ENCODE data around the gene KLF6. TPM values are rescaled to one million over a fixed set of nuclear protein-coding genes. Genes with fewer than 3 reads are reported as not detected.

Gene KLF6
- polyA plus RNA-seq, 1 of the 3 experiments (the other 2 are of a cell fraction), result 148 TPM

DNA sequence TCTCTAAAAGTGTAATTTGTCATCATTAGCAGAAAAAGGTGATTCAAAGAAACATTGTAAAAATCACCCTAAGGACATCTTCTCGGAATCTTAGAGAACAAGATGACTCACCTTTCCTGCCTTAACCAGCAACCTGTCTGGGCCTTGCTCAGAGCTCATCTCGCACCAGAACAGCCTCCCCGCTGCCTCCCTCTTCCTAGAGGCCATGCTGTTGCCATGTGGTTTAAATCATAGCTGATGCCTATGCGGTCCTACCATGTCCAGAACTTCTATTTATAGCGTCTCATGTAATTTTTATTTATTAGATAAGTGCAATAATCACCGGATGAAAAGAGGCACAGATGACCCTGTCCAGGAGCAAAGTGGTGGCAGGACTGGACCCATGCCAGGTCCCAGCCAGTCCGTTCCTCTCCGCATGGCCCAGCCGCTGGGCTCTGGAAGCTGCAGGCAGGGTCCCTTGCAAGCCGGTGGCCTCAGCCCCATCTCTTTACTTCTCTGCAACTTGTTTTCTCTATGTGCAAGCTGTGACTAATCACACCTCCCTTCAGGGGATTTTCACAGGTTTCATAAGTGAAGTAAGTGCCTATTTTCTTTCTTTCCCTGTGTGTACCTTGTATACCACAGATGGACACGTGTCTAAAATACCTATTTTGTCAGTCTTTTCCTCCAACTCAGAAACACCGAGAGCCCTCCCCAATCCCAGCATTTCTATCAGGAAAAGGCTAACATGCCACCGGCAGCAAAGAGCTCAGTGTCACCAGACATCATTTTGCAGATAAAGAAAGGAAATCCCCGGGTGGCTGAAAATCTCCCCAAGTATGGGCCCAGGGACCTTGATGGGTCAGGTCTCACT lies 27.1 kb downstream of the KLF6 start (continued):
- no peak for TF ChIP-seq USF2 (IDR thresholded peaks at IDR 0.05; ENCODE audit: borderline replicate concordance, low read depth, low read length)
- TF ChIP-seq FOSL2 (IDR thresholded peaks at IDR 0.05; ENCODE audit: borderline replicate concordance, low read depth), result peak; percentile 59; the same call in 1 of the 2 replicates
- no peak for TF ChIP-seq SIN3A (IDR thresholded peaks at IDR 0.05; ENCODE audit: borderline replicate concordance, low read depth, low read length)
- TF ChIP-seq POLR2AphosphoS5 (IDR thresholded peaks at IDR 0.05; ENCODE audit: low read depth, low read length), result no peak; the same call in 1 of the 2 replicates
- TF ChIP-seq TCF12 (IDR thresholded peaks at IDR 0.05), result peak; percentile 94
- TF ChIP-seq ZBTB33 (IDR thresholded peaks at IDR 0.05; ENCODE audit: borderline replicate concordance, low read depth), result no peak
- no peak for TF ChIP-seq USF1 (IDR thresholded peaks at IDR 0.05; ENCODE audit: borderline replicate concordance, low read depth)

DNA sequence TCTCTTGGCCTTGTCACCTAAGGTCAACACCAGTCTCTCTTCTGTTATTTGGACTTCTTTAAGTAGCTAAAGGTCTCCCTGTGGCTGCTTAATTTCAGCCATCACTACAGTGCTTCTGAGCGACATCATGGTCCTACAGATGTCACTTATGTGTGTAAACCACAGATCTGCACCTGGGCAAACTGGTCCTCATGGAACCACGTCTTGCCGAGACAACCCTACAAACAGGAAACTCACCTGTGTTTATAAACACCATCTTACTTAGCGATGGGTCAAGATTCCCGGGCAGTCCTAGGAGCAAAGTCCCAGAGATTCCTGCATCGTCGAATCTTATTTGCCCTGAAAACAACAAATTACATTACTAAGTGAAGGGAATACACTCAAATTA lies 27.8 kb downstream of the KLF6 start:
- H3K9ac ChIP-seq, result no peak overlapping the region
- peak overlapping the region; percentile 24; a peak in 3 of 4 replicates for H3K27ac ChIP-seq (ENCODE audit: low read depth in 2 of 2, low read length in 1 of 2)
- ChIA-PET POLR2A (interaction anchor here (1.8 kb wide), 1 partner anchor 28 kb away, joined by 7 read pairs; the partner anchor contains the start of gene KLF6), CTCF (interaction anchor here (0.8 to 1.4 kb wide), 4 partner anchors 17 to 900 kb away, joined by 3 to 4 read pairs (median 3); no protein-coding TSS in a partner anchor)
- no peaks in the 10 kb centered on the region for H3K36me3 ChIP-seq (replicated peaks in 1 of 2; ENCODE audit: control insufficient read depth in 1 of 2, insufficient read depth in 2 of 2, low read length in 1 of 2)
- DNase-seq, result no peak
- TF ChIP-seq GABPA (IDR thresholded peaks at IDR 0.05; ENCODE audit: low read depth), result no peak
- H2AFZ ChIP-seq (ENCODE audit: low read depth), result no peak overlapping the region
- H3K9me3 ChIP-seq, result no peaks in the 10 kb centered on the region
- H3K4me3 ChIP-seq (ENCODE audit: low read depth in 2 of 2, low read length in 1 of 2), result no peak overlapping the region
- H3F3A ChIP-seq (replicated peaks; ENCODE audit: insufficient read depth), result peaks cover 31% of the 10 kb centered on the region
- no peaks in the 10 kb centered on the region for H3K27me3 ChIP-seq (ENCODE audit: insufficient read depth)
- H3K4me1 ChIP-seq (ENCODE audit: control insufficient read depth in 1 of 2, insufficient read depth in 2 of 2, low read depth in 1 of 2, low read length in 1 of 2), result peaks cover 21 to 30% of the 10 kb centered on the region in 2 experiments
- no peaks in the 10 kb centered on the region for H4K20me1 ChIP-seq (ENCODE audit: insufficient read depth)
- H3K9me2 ChIP-seq, result no peaks in the 10 kb centered on the region
- no peak overlapping the region for H3K4me2 ChIP-seq
- 80% methylated on average over 7 of the region's 7 CpGs for WGBS (ENCODE audit: low lambda C conversion rate)
- H3K79me2 ChIP-seq (ENCODE audit: insufficient read depth), result no peaks in the 10 kb centered on the region

DNA sequence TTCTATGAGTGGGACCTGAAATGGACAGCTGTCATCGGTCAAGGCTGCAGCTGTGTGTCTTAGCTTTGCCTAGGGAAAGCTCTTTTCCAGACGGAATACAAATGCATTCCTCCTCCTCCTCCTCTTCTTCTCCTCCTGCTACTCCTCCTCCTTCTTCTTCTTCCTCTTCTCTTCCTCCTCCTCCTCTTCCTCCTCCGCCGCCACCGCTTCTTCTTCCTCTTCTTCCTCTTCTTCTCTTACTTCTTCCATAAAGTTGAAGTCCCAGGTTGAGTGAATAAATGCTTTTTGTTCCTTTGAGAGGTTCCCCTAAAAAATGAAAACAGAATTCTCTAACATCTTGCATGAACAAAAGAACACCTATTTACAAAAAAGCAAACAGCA lies 28.7 kb downstream of the KLF6 start:
- Histone ChIP-seq H3F3A (replicated peaks; ENCODE audit: insufficient read depth) (peaks cover 31% of the 10 kb centered on the region), H3K27me3 (ENCODE audit: insufficient read depth) (no peaks in the 10 kb centered on the region), H3K4me3 (ENCODE audit: low read depth in 2 of 2, low read length in 1 of 2) (no peak overlapping the region), H3K9ac (no peak overlapping the region), H3K27ac (ENCODE audit: low read depth in 2 of 2, low read length in 1 of 2) (peak overlapping the region in 1 of 2 experiments; percentile 90; a peak in 1 of 4 replicates), H3K36me3 (replicated peaks in 1 of 2; ENCODE audit: control insufficient read depth in 1 of 2, insufficient read depth in 2 of 2, low read length in 1 of 2) (no peaks in the 10 kb centered on the region), H3K4me1 (ENCODE audit: control insufficient read depth in 1 of 2, insufficient read depth in 2 of 2, low read depth in 1 of 2, low read length in 1 of 2) (peaks cover 14 to 30% of the 10 kb centered on the region in 2 experiments), H3K9me3 (no peaks in the 10 kb centered on the region), H2AFZ (ENCODE audit: low read depth) (no peak overlapping the region), H3K9me2 (no peaks in the 10 kb centered on the region), H3K79me2 (ENCODE audit: insufficient read depth) (no peaks in the 10 kb centered on the region), H4K20me1 (ENCODE audit: insufficient read depth) (no peaks in the 10 kb centered on the region), H3K4me2 (no peak overlapping the region)
- WGBS (ENCODE audit: low lambda C conversion rate), result 94% methylated on average over 5 of the region's 5 CpGs
- POLR2A ChIA-PET, result no interaction called here
- CTCF ChIA-PET, result interaction anchor here (1.4 kb wide), 1 partner anchor 36 kb away, joined by 3 read pairs; no protein-coding TSS in a partner anchor
- DNase-seq, result no peak
- no peak for TF ChIP-seq EZH2phosphoT487 (IDR thresholded peaks at IDR 0.05; ENCODE audit: borderline replicate concordance, low read depth)
- TF ChIP-seq EP300 (IDR thresholded peaks at IDR 0.05; ENCODE audit: borderline replicate concordance in 1 of 2, low read depth in 1 of 2, low read length in 1 of 2), result no peak
- no peak for TF ChIP-seq FOXM1 (IDR thresholded peaks at IDR 0.05; ENCODE audit: low read depth)
- TF ChIP-seq NRF1 (IDR thresholded peaks at IDR 0.05; ENCODE audit: low read depth, low read length), result no peak
- no peak for TF ChIP-seq FOSL2 (IDR thresholded peaks at IDR 0.05; ENCODE audit: borderline replicate concordance, low read depth)
- no peak for TF ChIP-seq TEAD4 (IDR thresholded peaks at IDR 0.05; ENCODE audit: borderline replicate concordance, insufficient read depth)
- TF ChIP-seq ZBTB33 (IDR thresholded peaks at IDR 0.05; ENCODE audit: borderline replicate concordance, low read depth), result no peak
- TF ChIP-seq RFX5 (IDR thresholded peaks at IDR 0.05; ENCODE audit: low read length), result no peak
- TF ChIP-seq USF2 (IDR thresholded peaks at IDR 0.05; ENCODE audit: borderline replicate concordance, low read depth, low read length), result no peak
- no peak for TF ChIP-seq MEF2A (IDR thresholded peaks at IDR 0.05; ENCODE audit: borderline replicate concordance, low read depth)
- no peak for TF ChIP-seq JUND (IDR thresholded peaks at IDR 0.05)
- no peak for TF ChIP-seq NFIC (IDR thresholded peaks at IDR 0.05; ENCODE audit: borderline replicate concordance)

Measured in SK-N-SH (cell line).